Right atrium auricular region (tissue), 2 donors: ENCODE data around the gene TAS2R60. TPM values are rescaled to one million over a fixed set of nuclear protein-coding genes. Genes with fewer than 3 reads are reported as not detected.

ENCODE experiments used
- DNase-seq: peaks from one replicate; pipeline ENCODE4 v3.0.0-alpha.2; 2019; ENCODE audit warnings: low spot score
- H3K27ac ChIP-seq, 2 donors: fragments of 200-600 bp; sonication (generic); 1 replicate in 1 of 2; 2 replicates in 1 of 2; pipeline ENCODE4 v1.5.1; 2016 to 2019
- H3K27me3 ChIP-seq, 2 donors: fragments of 200-600 bp; sonication (generic); one replicate each; pipeline versions ENCODE4 v1.5.1 to v1.6.0; 2017 to 2019
- H3K36me3 ChIP-seq: fragments of 200-600 bp; sonication (generic); one replicate; pipeline ENCODE4 v1.5.1; 2016
- H3K4me1 ChIP-seq, 2 donors: fragments of 200-600 bp; sonication (generic); one replicate each; pipeline versions ENCODE4 v1.5.1 to v1.6.0; 2017 to 2019
- H3K4me3 ChIP-seq, 2 donors: fragments of 200-600 bp; sonication (generic); 1 replicate in 1 of 2; 2 replicates in 1 of 2; pipeline ENCODE4 v1.5.1; 2017 to 2019; ENCODE audit warnings: mild to moderate bottlenecking in 1 of 2, moderate library complexity in 1 of 2
- H3K9me3 ChIP-seq, 2 donors: fragments of 200-600 bp; sonication (generic); one replicate each; pipeline ENCODE4 v1.5.1; 2019
- total RNA-seq, 2 donors: library from RNA; depleted of rRNA; stranded (reverse); fragments of >200 nt; gene quantifications; one replicate each; pipeline ENCODE4 v1.1.0, GENCODE V29; 2016
- TF ChIP-seq, protein P1 (sequence below), 2 donors: fragments of 200-600 bp; sonication (generic); IDR thresholded peaks; one replicate each; pipeline ENCODE4 v1.5.1; 2019; ENCODE audit warnings: antibody characterized with exemption in 2 of 2

TAS2R60 gene
- total RNA-seq, 2 donors from 2014 or later = not detected

DNA sequence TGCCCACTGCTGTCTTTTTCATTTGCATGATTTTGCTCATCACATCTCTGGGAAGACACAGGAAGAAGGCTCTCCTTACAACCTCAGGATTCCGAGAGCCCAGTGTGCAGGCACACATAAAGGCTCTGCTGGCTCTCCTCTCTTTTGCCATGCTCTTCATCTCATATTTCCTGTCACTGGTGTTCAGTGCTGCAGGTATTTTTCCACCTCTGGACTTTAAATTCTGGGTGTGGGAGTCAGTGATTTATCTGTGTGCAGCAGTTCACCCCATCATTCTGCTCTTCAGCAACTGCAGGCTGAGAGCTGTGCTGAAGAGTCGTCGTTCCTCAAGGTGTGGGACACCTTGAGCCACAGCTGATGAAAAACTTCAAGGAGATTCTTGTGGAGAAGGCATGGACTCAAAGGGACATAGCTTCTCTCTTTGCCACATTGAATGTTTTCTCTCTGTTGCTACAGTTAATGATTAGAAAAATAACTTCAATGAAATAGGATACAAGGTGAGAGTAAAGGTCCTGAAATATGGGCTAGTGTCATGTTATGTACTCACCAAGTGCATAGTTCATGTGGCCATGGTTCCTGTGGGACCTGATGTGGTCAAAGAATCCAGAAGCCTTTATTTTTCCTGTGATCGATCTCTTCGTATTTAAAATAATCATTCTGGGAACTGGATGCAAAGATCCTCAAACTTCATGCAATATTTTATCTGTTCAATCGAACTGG, 970 bp downstream of the TAS2R60 start:
- H3K36me3 ChIP-seq = no peaks in the 10 kb centered on the region
- no peaks in the 10 kb centered on the region for H3K4me1 ChIP-seq
- TF ChIP-seq, protein P1, sequence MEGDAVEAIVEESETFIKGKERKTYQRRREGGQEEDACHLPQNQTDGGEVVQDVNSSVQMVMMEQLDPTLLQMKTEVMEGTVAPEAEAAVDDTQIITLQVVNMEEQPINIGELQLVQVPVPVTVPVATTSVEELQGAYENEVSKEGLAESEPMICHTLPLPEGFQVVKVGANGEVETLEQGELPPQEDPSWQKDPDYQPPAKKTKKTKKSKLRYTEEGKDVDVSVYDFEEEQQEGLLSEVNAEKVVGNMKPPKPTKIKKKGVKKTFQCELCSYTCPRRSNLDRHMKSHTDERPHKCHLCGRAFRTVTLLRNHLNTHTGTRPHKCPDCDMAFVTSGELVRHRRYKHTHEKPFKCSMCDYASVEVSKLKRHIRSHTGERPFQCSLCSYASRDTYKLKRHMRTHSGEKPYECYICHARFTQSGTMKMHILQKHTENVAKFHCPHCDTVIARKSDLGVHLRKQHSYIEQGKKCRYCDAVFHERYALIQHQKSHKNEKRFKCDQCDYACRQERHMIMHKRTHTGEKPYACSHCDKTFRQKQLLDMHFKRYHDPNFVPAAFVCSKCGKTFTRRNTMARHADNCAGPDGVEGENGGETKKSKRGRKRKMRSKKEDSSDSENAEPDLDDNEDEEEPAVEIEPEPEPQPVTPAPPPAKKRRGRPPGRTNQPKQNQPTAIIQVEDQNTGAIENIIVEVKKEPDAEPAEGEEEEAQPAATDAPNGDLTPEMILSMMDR (IDR thresholded peaks at IDR 0.05) = no peak
- no peaks in the 10 kb centered on the region for H3K9me3 ChIP-seq
- H3K27ac ChIP-seq = no peak overlapping the region
- DNase-seq = no peak
- no peaks in the 10 kb centered on the region for H3K27me3 ChIP-seq
- H3K4me3 ChIP-seq = no peak overlapping the region

DNA sequence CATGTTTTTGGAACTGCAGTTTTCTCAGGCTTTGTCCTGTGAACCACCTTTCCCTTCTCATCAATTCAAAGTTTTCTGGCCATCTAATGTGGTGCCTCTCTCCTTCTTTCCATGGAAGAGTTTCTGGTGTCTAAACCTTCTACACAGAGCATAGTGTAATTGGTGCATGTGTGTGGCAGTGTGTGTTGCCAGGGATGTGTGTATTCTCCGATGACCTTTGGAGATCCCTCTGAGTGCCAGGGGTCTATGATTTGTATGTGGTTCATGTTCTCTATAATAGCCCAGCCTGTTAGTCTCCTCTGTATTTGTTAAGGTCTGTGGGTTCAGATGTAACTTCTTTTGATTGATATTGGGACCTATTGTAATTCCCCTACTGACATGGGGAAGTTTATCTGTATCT, 1.5 kb downstream of the TAS2R60 start:
- Histone ChIP-seq H3K4me3 (no peak overlapping the region), H3K27me3 (no peaks in the 10 kb centered on the region), H3K9me3 (no peaks in the 10 kb centered on the region), H3K36me3 (no peaks in the 10 kb centered on the region), H3K27ac (no peak overlapping the region), H3K4me1 (no peaks in the 10 kb centered on the region)
- TF ChIP-seq, protein P1 (IDR thresholded peaks at IDR 0.05) = no peak
- DNase-seq = no peak

- H3K27ac ChIP-seq = no peak overlapping the region
- no peaks in the 10 kb centered on the region for H3K4me1 ChIP-seq
- no peak for DNase-seq
- no peaks in the 10 kb centered on the region for H3K9me3 ChIP-seq
- H3K36me3 ChIP-seq = no peaks in the 10 kb centered on the region
- TF ChIP-seq, protein P1 (IDR thresholded peaks at IDR 0.05) = no peak
- H3K4me3 ChIP-seq = no peak overlapping the region
- H3K27me3 ChIP-seq = no peaks in the 10 kb centered on the region
Measured at GRCh38 chr7:143447466-143447865, 4.2 kb downstream of the TAS2R60 start.

GRCh38 chr7:143448429-143448828, 5.2 kb downstream of the TAS2R60 start:
- no peaks in the 10 kb centered on the region for H3K36me3 ChIP-seq
- no peaks in the 10 kb centered on the region for H3K4me1 ChIP-seq
- H3K27me3 ChIP-seq = no peaks in the 10 kb centered on the region
- TF ChIP-seq, protein P1 (IDR thresholded peaks at IDR 0.05) = no peak
- no peaks in the 10 kb centered on the region for H3K9me3 ChIP-seq
- H3K4me3 ChIP-seq = no peak overlapping the region
- DNase-seq = no peak
- H3K27ac ChIP-seq = no peak overlapping the region

DNA sequence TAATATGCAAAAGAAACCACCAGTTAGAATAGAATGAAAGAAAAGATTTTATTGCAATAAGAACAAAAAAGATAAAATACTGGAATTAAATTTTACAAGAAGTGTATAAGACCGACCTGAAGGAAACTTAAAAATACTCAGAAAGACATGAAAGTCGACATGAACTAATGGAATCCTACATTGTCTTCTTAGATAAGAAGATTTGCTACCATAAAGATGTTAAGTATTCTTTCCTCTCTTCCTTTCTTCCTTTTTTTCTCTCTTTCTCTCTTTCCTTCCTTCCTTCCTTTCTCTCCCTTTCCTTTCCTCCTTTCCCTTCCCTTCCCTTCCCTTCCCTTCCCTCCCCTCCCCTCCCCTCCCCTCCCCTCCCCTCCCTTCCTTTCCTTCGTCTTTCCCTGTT, 6.5 kb downstream of the TAS2R60 start:
- no peaks in the 10 kb centered on the region for H3K27me3 ChIP-seq
- no peaks in the 10 kb centered on the region for H3K36me3 ChIP-seq
- TF ChIP-seq, protein P1 (IDR thresholded peaks at IDR 0.05) = no peak
- H3K27ac ChIP-seq = no peak overlapping the region
- no peaks in the 10 kb centered on the region for H3K9me3 ChIP-seq
- no peaks in the 10 kb centered on the region for H3K4me1 ChIP-seq
- no peak for DNase-seq
- no peak overlapping the region for H3K4me3 ChIP-seq

DNA sequence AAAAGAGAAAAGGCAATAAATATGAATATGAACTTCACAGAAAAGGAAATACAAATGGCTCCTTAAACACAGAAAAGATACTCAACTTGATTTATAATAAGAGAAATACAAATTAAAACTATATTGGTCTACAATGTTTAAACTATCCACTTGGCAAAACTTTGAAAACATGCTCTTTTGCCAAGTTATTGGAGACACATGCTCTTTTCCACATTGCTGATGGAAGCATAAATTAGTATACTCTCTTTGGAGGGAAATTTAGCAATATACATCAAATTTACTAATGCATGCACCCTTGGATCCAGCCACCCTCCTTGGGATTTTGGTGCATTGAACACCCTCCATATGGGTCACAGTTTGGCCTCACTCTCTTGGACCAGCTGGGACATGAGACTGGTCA, 7.9 kb downstream of the TAS2R60 start:
- TF ChIP-seq, protein P1 (IDR thresholded peaks at IDR 0.05) = no peak
- H3K36me3 ChIP-seq = no peaks in the 10 kb centered on the region
- no peak for DNase-seq
- no peaks in the 10 kb centered on the region for H3K27me3 ChIP-seq
- H3K9me3 ChIP-seq = no peaks in the 10 kb centered on the region
- H3K27ac ChIP-seq = no peak overlapping the region
- H3K4me3 ChIP-seq = no peak overlapping the region
- H3K4me1 ChIP-seq = no peaks in the 10 kb centered on the region
